Left lobe of liver (tissue), 2 donors: Measurements from ENCODE around the gene MEGF11. TPM values are rescaled to one million over a fixed set of nuclear protein-coding genes. Genes with fewer than 3 reads are reported as not detected.

Source experiments
- ATAC-seq: fragments of 200-7000 bp; cut with Tn5 transposase; one replicate; pipeline ENCODE4 v1.9.1; 2020; ENCODE audit warnings: mild to moderate bottlenecking, moderate library complexity
- DNase-seq: peaks from one replicate; pipeline ENCODE4 v3.0.0-alpha.2; 2020; ENCODE audit warnings: low spot score
- total RNA-seq: library from RNA; stranded (reverse); gene quantifications from one replicate; pipeline ENCODE4 v1.2.1, GENCODE V29; 2021
- donor health status: DM: no; HTN: no; CAD: no; lungs with moderate emphysema.
- donor health status: DM: no; HTN: yes; CAD: no.

MEGF11 gene
- total RNA-seq, 1 donor from 2014 or later: not detected

- DNase-seq (no peak), ATAC-seq (no peak)
These were observed 181.6 kb downstream of the MEGF11 start for GRCh38 chr15:66071921-66072295.

GRCh38 chr15:66071160-66071920 is 182.2 kb downstream of the MEGF11 start:
- no peak for DNase-seq
- no peak for ATAC-seq

- ATAC-seq: no peak
- no peak for DNase-seq
These were observed 183.2 kb downstream of the MEGF11 start for GRCh38 chr15:66070220-66070934.

DNA sequence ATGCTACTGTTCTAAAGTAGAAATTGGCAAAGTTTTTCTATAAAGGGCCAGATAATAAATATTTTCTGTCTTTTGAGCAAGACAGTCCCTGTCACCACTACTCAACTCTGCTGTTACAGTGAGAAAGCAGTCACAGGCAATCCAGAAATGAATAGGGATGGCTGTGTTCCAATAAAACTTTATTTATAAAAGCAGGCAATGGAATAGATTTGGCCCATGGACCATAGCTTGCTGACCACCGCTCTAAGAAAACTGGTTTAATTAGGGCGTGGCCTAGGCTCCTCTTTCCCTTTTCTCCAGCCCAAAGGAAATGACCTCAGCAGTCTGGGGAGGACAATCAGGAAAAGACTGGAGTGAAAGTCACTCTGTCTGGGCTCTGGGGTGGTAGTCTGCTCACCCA is 183.8 kb downstream of the MEGF11 start:
- ATAC-seq (no peak), DNase-seq (no peak)

- ATAC-seq: no peak
- DNase-seq: no peak
These were observed 184.7 kb downstream of the MEGF11 start for GRCh38 chr15:66068801-66069200.

GRCh38 chr15:66067687-66068086 is 185.9 kb downstream of the MEGF11 start:
- DNase-seq: no peak

DNA sequence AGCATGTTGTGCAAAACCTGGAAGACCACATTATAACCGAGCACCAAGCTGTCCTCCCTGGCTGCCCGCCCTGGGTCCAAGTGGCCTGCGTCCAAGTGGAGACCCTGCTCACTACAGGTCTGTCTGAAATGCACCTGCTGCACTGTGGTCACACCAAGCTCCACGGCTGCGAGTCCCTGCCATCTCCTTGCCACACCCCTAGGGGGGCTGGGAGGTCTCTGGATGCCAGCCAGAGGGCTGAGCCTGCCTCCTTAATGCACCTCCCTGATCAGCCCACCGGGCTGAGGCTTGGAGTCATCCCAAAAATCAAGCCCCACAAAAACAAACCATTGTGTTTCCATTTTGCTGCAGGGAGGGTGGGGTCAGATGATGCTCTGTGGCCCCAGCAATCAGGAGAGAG is 187.1 kb downstream of the MEGF11 start:
- ATAC-seq: no peak
- DNase-seq: no peak

More at GRCh38 chr15:66067687-66068086, 185.9 kb downstream of the MEGF11 start:
- ATAC-seq: no peak

DNA sequence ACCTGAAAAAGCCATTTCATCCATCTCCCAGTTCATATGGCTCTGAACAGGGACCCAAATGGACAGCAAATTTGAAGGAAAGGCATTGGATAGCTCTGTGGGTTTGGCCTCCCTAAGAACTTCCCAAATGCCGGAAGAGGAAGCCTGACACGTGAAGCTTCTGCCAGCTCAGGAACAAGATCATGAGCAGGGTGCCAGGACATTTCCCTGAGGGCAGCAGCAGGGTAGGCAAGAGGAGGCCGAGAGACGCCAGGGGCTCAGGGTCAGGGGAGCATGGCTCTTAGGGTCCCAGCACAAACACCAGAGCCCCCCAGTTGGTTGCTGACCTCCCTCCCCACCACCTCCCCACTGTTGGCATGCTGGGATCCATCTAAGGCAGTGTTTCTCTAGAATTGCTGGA is 187.5 kb downstream of the MEGF11 start:
- DNase-seq: no peak
- ATAC-seq: no peak

GRCh38 chr15:66065325-66065724 is 188.2 kb downstream of the MEGF11 start:
- no peak for DNase-seq
- ATAC-seq: no peak

DNA sequence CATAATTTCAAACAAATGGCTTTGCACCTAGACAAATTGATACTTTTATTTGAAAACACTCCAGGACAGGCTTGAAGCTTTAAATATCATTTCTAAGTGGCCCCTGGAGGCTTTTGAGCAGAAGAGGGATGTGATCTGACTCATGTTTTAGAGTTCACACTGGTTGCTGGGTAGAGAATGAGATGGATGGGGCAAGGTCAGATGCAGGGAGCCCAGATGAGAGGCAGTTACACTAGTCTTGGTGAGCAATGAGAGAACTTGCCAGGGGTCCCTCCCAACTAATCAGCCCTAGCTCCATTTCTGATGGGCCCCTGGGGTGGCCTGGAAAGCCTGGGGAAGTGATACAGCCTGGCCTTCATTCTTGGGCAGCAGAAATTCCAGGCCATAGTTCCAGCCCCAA is 190.4 kb downstream of the MEGF11 start:
- no peak for ATAC-seq
- no peak for DNase-seq

DNA sequence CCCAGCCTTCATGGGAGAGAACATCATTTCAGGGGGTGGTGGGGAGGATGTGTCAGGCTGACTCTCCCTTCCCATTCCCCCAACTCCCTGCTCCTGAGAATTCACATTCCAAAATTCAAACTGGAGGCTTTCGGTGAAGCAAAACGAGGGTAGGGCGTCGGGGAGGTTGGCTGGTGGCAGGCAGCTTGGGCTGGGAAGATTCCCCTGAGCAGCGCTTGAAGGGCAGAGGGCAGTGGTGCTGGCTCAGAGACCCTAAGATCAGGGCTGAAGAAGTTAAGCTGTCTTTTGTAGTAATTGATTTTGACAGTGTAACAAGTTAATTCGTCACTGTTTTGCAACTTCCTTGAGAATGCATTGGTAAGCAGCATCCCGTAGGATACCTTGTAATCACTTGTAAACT is 196.5 kb downstream of the MEGF11 start:
- DNase-seq (no peak), ATAC-seq (no peak)

- ATAC-seq (no peak), DNase-seq (no peak)
These were observed 199.6 kb downstream of the MEGF11 start for GRCh38 chr15:66053991-66054390.

DNA sequence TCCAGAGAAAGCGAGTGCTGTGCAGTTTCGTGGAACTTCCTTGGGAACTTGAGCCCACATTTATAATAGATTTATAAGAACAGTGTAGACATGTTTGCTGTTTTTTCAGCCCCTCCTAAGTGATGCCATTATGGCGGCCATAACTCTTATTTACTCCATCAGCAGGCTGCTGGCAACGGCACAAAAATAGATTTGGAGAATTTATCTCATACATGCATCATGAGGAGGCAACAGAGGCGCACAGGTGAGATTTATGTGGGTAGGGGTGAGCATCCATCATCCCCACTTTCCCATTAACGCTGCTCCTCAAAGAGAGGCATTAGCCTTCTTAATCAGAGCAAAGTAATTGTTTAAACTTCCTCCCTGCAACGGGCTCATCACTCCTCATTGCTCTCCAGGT is 201.7 kb downstream of the MEGF11 start:
- DNase-seq (no peak), ATAC-seq (no peak)

- ATAC-seq (no peak), DNase-seq (no peak)
These were observed 203.3 kb downstream of the MEGF11 start for GRCh38 chr15:66050264-66050663.

DNA sequence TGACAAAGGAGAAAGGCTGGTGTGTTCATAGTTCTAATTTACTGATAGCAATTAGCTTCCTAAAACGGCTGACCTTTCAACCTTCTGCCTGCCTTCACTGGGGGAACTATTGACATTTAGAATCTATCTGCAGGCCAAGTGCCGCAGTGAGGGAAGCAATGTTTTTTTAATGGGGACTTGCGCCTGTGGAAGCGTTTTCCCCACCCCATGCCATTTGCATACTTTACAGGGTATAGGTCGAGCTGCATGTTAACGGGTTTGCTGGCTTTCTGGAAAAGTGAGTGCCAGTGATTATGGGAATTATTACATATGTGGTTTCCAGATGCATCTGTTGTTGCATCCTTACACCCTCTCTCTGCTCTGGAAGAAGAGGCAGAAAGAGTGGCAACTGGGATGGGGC is 204.2 kb downstream of the MEGF11 start:
- no peak for DNase-seq
- ATAC-seq: no peak

DNA sequence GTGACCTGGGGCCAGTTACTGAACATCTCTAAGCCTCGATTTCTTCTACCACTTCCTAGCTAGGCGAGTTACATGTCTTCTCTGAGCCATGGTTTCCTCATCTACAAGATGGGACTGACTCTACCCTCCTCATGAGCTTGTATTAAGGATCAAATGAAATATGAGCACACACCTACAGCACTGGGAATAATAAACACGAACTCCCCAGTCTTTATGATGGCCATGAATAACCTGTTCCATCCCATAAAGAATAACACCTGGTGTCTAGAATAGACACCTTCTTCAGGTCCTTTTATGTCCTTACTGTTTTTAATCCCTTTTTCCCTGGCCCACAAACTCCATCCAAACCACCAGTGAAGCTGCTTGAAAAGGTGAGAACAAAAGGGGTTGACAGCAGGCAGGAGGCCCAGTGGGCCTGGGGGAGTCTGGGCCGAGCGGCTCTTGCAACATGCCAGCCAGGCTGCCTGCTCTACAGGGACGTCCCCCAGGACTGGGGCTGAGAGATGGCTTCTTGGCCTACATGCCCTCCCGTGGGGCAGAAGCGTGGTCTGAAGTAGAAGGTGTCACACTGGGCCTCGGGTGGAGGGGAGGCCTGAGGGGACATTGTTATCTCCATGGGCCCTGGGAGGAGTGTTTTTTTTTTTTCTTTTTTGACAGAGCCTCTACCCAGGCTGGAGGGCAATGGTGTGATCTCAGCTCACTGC is 206.1 kb downstream of the MEGF11 start:
- ATAC-seq (no peak), DNase-seq (no peak)

DNA sequence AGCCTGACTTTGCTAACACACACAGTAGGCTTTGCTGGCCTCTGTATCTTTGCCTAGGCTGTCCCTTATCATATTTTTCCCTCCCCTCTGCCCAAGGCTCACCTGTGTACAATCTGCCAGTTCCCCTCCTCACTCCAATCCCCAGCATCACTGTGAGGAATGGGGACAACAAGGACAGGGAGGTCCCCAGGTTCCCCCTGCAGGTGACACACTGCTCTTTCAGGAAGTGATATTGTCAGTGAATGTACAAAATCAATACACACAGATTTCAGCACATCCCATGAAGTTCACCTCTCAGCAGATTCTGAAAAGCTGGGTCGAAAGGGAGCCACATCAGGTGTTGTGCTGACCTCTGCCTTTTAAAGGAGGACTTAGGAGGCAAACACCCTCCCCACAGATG is 206.8 kb downstream of the MEGF11 start:
- DNase-seq (no peak), ATAC-seq (no peak)

GRCh38 chr15:66046326-66046725 is 207.2 kb downstream of the MEGF11 start:
- DNase-seq (no peak), ATAC-seq (no peak)

DNA sequence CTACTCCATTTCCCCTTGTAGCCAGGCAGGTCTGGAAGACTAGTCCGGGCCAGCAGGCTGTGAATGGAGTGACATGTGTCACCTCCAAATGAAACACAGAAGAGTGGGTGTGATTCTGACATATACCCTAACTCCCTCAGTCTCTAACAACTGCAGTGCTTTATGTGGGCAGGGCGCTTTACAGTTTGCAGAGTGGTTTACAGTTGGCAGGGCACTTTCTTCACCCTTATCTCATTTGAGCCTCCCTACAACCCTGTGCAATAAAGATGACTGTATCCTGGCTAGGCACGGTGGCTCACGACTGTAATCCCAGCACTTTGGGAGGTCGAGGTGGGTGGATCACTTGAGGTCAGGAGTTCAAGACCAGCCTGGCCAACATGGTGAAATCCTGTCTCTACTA is 208.0 kb downstream of the MEGF11 start:
- ATAC-seq (no peak), DNase-seq (no peak)

DNA sequence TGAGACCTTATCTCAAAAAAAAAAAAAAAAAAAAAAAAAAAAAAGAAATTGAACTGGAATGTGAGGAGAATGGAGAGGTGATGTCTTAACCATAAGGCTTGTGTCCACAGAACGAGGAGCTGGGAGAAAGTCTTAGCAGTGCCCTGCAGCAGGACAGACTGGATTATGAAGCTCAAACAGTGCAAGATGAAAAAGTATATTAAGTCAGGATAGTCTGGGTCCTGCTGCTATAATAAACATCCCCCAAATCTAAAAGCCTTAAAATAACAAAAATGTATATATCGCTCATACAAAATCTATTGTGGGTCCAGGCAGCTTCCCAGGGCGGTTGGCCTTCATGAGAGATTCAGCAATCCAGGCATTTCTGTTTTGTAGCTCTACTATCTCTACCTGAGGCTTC is 208.7 kb downstream of the MEGF11 start:
- no peak for DNase-seq
- no peak for ATAC-seq

DNA sequence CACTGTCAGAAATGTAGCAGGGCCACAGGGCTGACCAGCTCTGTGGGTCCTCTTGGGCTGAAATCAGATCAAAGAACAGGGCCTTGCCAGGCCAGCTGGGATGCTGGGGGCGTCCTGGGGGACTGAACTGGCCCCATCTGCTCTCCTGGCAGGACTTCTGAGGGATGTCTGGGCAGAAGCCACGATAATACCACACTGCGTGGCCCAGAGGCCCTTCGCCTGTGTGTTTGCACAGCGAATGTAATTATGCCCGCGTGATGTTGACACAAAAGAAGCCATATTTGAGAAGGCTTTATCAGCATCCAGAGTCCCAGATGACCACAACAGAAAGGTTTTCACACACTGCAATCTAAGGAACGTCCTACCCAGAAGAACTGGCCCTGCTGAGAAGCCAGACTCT is 210.3 kb downstream of the MEGF11 start:
- DNase-seq (no peak), ATAC-seq (no peak)

- DNase-seq (no peak), ATAC-seq (no peak)
These were observed 210.9 kb downstream of the MEGF11 start for GRCh38 chr15:66042624-66043023.
